Astrocyte (in vitro differentiated cells and primary cell): Measurements from ENCODE around the gene SH2D6.

Experiments used
- EZH2 ChIP-seq: IDR thresholded peaks from 2 replicates; pipeline ENCODE4 v1.6.1; 2012; ENCODE audit warnings: mild to moderate bottlenecking, low read length, inconsistent platforms; ENCODE audit not compliant: insufficient read depth
- TF ChIP-seq, protein P1 (sequence below): IDR thresholded peaks from 2 replicates; pipeline ENCODE4 v1.5.1; 2011; ENCODE audit warnings: low read depth, mild to moderate bottlenecking, inconsistent platforms, low read length, moderate library complexity; ENCODE audit not compliant: insufficient read depth

GRCh38 chr2:85448461-85449213 lies 30.1 kb downstream of the SH2D6 start:
- TF ChIP-seq, protein P1, sequence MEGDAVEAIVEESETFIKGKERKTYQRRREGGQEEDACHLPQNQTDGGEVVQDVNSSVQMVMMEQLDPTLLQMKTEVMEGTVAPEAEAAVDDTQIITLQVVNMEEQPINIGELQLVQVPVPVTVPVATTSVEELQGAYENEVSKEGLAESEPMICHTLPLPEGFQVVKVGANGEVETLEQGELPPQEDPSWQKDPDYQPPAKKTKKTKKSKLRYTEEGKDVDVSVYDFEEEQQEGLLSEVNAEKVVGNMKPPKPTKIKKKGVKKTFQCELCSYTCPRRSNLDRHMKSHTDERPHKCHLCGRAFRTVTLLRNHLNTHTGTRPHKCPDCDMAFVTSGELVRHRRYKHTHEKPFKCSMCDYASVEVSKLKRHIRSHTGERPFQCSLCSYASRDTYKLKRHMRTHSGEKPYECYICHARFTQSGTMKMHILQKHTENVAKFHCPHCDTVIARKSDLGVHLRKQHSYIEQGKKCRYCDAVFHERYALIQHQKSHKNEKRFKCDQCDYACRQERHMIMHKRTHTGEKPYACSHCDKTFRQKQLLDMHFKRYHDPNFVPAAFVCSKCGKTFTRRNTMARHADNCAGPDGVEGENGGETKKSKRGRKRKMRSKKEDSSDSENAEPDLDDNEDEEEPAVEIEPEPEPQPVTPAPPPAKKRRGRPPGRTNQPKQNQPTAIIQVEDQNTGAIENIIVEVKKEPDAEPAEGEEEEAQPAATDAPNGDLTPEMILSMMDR = no peak
- no peak for TF ChIP-seq EZH2
